Naive B cell (primary cell): ENCODE data around the gene DLX5. TPM values are rescaled to one million over a fixed set of nuclear protein-coding genes. Genes with fewer than 3 reads are reported as not detected.

ENCODE experiments used
- ATAC-seq, 2 donors: fragments of 150-1000 bp; cut with Tn5 transposase; 2 replicates each; pipeline ENCODE4 v1.10.0; 2021; ENCODE audit warnings: low read depth in 2 of 2, mild to moderate bottlenecking in 2 of 2, moderate library complexity in 2 of 2
- DNase-seq: peaks from one replicate; pipeline ENCODE4 v3.0.0; 2022
- H3K27ac Mint-ChIP-seq, 6 donors: one replicate each; pipeline ENCODE4 v1.8.0; 2020 to 2022; ENCODE audit warnings: mild to moderate bottlenecking in 6 of 6, mixed read lengths in 6 of 6, moderate library complexity in 5 of 6, inconsistent platforms in 2 of 6
- H3K27me3 Mint-ChIP-seq, 3 donors: one replicate each; pipeline ENCODE4 v1.8.0; 2021 to 2022; ENCODE audit warnings: mixed read lengths in 3 of 3, mild to moderate bottlenecking in 1 of 3
- H3K36me3 Mint-ChIP-seq, 2 donors: one replicate each; pipeline ENCODE4 v1.8.0; 2020 to 2022; ENCODE audit warnings: mixed read lengths in 2 of 2, inconsistent platforms in 1 of 2, mild to moderate bottlenecking in 1 of 2
- H3K4me1 Mint-ChIP-seq, 3 donors: one replicate each; pipeline ENCODE4 v1.8.0; 2020 to 2022; ENCODE audit warnings: mixed read lengths in 3 of 3, inconsistent platforms in 1 of 3, mild to moderate bottlenecking in 1 of 3, moderate library complexity in 1 of 3
- H3K4me3 Mint-ChIP-seq, 8 donors: one replicate each; pipeline ENCODE4 v1.8.0; 2020 to 2022; ENCODE audit warnings: mild to moderate bottlenecking in 8 of 8, mixed read lengths in 8 of 8, moderate library complexity in 8 of 8, inconsistent platforms in 2 of 8
- H3K9me3 Mint-ChIP-seq, 7 donors: one replicate each; pipeline ENCODE4 v1.8.0; 2020 to 2022; ENCODE audit warnings: mixed read lengths in 7 of 7, mild to moderate bottlenecking in 5 of 7, inconsistent platforms in 2 of 7, moderate library complexity in 1 of 7
- polyA plus RNA-seq, 6 donors: library from polyadenylated mRNA; unstranded; fragments of 300-500 nt; fragmentation: Illumina TruSeq; gene quantifications; one replicate each; pipeline ENCODE4 v1.2.3, GENCODE V29; 2021; ENCODE audit warnings: low read depth in 6 of 6

Gene DLX5
- polyA plus RNA-seq, 6 donors from 2014 or later: not detected

DNA sequence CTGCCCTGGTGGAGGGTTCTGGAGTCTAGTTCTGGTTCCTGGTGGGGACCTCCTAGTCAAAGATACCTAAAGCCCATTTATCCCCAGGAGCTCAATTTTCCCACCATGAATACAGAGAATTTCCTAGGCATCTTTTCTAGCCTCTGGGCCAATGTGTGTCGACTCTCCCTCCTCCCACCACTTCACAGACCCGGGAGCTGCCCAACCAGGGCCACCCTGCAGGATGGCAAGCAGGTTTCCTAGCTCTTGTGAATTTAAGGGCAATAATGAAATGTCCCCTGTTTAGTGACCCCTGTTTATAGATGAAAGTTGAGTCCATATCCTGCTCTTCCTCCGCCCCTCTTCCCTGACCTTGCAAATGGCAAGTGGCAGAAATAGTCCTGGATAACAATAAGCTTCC, 9.4 kb downstream of the DLX5 start:
- peaks cover 88 to 98% (median 97%) of the 10 kb centered on the region in 3 donors for H3K27me3 Mint-ChIP-seq
- H3K4me3 Mint-ChIP-seq: no peak overlapping the region
- H3K36me3 Mint-ChIP-seq: peaks cover 5 to 18% of the 10 kb centered on the region in 2 donors

DNA sequence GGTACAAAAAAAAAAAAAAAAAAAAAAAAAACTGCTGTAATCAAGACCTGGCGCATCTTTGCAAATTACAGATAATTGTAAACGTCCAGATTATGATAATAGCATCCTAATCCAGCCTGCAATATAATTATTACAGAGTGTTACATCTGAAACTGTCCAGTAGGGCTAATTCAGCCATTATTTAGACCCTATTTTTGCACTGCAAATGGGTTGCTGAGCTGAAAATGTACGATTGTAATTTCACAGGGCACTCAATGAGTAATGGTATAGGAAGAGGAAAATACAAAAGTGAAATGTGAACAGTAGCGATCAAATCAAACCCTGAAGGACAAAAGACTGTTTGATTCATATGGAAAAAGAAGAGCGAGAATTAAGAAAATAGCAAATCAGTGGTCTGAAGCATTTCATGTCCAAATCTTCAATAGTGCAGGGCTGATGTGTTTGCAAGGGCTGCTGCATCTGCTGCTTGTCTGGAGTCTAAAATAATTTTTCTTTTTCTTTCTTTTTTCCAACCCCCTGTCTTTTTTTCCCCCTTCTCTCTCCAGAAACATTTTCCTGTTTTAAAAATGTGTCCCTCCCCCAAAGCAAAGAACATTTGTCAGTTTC, 10.4 kb downstream of the DLX5 start:
- Mint-ChIP-seq H3K4me3 (no peak overlapping the region), H3K4me1 (peaks cover 4 to 11% (median 11%) of the 10 kb centered on the region in 3 donors), H3K9me3 (peaks cover 0 to 16% (median 5%) of the 10 kb centered on the region in 7 donors), H3K27ac (no peak overlapping the region), H3K36me3 (peaks cover 5 to 18% of the 10 kb centered on the region in 2 donors), H3K27me3 (peaks cover 88 to 98% (median 97%) of the 10 kb centered on the region in 3 donors)
- DNase-seq: no peak
- ATAC-seq: no peak

More for the DNA sequence above, 9.4 kb downstream of the DLX5 start:
- no peak for DNase-seq
- ATAC-seq: no peak
- Mint-ChIP-seq H3K4me1 (peaks cover 4 to 11% (median 11%) of the 10 kb centered on the region in 3 donors), H3K9me3 (peaks cover 0 to 16% (median 5%) of the 10 kb centered on the region in 7 donors), H3K27ac (no peak overlapping the region)

DNA sequence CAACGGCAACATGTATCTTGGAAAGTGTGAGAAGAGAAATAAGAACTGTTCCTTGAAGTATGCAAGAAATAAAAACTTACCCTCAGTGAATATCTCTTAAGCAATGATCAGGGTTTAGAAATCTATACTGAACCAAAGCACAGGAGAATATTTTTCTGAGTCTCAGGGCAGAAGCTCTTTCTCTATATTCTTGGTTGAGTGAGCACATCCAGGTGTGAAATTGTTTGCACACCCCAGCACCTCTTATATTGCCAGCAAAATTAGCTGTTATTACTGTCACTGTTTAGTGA, 10.8 kb downstream of the DLX5 start:
- Mint-ChIP-seq H3K4me1 (peaks cover 4 to 11% (median 11%) of the 10 kb centered on the region in 3 donors), H3K9me3 (peaks cover 0 to 16% (median 5%) of the 10 kb centered on the region in 7 donors), H3K27me3 (peaks cover 88 to 96% (median 96%) of the 10 kb centered on the region in 3 donors), H3K36me3 (peaks cover 5 to 18% of the 10 kb centered on the region in 2 donors), H3K4me3 (no peak overlapping the region), H3K27ac (no peak overlapping the region)
- no peak for ATAC-seq
- no peak for DNase-seq

DNA sequence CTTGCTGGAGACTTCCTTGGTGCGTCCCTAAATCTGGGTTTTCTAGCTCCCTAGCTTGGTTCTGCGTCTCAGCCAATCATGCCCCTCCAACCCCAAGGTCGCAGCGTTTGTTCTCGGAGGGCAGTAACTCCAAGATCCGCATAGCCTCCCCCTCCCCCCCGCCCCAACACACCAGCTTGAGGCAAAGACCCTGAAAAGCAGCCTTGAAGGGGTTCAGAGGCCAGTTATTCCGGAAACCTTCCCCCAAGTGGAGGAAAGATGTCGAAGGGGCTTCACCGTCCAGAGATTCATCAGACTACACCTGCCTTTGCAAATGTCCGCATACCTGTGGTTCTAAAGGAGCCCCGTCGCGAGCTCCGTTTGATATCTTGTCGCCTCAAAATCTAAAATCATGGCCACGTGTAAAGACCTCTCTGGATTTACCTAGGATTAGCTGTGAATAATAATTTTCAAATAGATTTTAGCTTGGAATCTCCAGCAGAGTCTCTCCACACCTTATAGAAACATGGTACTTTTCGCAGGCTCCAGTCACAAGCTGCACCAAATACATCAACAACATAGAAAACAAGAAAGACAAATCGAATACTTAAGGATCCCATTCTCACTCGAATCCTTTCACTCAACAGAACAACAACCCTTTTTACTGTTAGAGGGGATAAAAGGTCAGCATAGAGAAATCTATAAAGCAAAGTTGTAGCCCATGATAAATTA, 11.3 kb downstream of the DLX5 start:
- ATAC-seq: no peak
- peaks cover 90 to 97% (median 96%) of the 10 kb centered on the region in 3 donors for H3K27me3 Mint-ChIP-seq

DNA sequence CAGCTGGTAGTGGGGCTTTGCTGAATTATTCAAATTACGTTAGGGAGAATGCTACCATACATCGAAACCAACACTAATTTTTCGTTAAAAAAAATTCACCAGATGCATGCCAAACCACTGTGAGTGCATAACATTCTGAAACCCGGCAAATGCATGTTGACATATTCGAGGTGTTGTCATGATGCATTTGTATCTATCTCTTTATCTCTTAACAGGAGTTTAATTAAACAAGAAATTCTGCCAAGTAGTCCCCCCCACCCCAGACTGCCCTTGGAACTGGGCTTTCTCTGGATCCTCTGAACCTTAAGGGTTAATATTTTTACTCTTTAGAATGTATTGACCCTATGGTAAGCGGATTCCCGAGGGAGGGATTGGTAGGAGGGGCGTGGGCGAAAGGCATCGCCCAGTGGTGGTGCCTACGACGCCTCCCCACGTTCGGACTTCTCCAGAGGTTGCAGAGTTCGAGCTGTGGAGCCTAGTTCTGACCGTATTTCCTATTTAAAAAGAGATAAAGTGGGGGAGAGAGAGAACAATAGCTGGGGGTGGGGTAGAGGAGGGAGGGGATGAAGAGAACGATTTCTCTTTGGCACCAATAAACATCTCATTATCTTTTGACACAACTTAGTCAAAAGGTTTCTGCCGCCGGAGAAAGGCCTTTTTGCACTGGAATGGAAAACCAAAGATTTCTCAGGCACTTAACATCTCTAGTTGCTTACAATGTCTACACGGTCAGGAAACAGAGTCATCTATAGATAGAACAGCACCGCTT, 12.1 kb downstream of the DLX5 start:
- Mint-ChIP-seq H3K27ac (peak overlapping the region in 1 of 6 donors; percentile 83), H3K4me1 (peaks cover 3 to 6% (median 4%) of the 10 kb centered on the region in 3 donors), H3K9me3 (peaks cover 0 to 21% (median 3%) of the 10 kb centered on the region in 7 donors), H3K27me3 (peaks cover 92 to 98% (median 96%) of the 10 kb centered on the region in 3 donors), H3K36me3 (peaks cover 3 to 14% of the 10 kb centered on the region in 2 donors), H3K4me3 (no peak overlapping the region)
- ATAC-seq (no peak), DNase-seq (no peak)

More for the DNA sequence above, 11.3 kb downstream of the DLX5 start:
- Mint-ChIP-seq H3K4me1 (peaks cover 4 to 10% (median 9%) of the 10 kb centered on the region in 3 donors), H3K27ac (no peak overlapping the region), H3K9me3 (peaks cover 0 to 16% (median 5%) of the 10 kb centered on the region in 7 donors), H3K36me3 (peaks cover 5 to 18% of the 10 kb centered on the region in 2 donors), H3K4me3 (no peak overlapping the region)
- DNase-seq: no peak

DNA sequence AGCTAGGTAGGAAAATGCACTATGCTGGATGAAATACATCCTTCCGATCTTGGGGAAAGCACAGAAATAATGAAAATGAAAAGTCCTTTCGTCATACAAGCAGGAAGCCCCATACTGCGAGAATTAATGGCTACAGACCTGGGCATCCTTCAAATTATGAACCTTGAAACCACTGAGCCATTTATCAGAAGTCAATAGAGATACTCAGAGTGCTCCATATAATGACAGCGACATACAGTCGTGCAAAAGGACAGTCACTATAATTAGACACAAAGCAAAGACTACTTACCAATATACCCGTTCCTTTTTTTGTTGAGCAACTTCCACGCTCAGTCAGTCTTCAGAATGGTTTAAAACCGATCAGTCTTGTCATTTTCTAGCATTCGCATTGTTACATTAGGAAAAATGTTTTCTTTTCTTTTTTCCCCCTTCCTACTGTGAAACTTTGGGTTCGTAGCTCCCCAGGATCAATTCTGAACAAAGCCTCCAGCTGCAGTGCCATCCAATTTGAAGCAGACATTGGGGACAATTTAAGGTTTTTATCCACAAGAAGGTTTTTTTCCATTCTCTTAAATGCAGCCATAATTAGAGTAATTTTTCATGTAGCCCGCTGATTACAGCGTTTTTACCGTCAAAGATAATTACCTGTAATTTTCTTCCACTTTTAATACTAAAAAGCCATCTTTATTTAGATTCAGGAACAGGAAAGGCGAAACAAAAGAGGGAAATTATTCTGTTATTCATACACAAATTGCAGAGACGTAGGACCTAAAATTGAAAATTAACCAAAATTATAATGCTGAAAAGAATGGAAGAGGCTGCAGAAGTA, 12.9 kb downstream of the DLX5 start:
- Mint-ChIP-seq H3K27me3 (peaks cover 92 to 98% (median 96%) of the 10 kb centered on the region in 3 donors), H3K4me3 (no peak overlapping the region), H3K27ac (peak overlapping the region in 1 of 6 donors; percentile 13), H3K36me3 (peaks cover 0 to 6% of the 10 kb centered on the region in 2 donors), H3K9me3 (peaks cover 0 to 25% (median 5%) of the 10 kb centered on the region in 7 donors), H3K4me1 (peaks cover 2 to 10% (median 5%) of the 10 kb centered on the region in 3 donors)
- ATAC-seq (no peak), DNase-seq (no peak)

DNA sequence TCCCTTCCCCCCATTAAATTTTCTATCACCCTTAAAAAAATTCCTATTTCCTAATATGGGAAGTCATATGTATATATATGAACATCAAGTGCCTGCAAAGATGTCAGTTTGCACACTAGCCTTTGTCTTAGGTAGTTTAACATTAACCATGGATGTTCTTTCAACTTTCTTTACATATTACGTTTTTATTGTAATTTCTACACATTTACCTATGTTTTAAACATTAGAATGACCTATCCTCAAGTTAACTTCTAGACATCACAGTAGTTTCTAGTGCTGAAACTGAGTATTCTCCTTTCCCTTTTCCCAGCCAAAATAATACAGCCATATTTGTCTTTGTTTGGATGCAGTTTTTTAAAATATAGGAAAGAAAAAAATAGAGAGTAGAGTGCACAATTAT, 13.5 kb downstream of the DLX5 start:
- peaks cover 89 to 98% (median 96%) of the 10 kb centered on the region in 3 donors for H3K27me3 Mint-ChIP-seq
- peaks cover 0 to 25% (median 5%) of the 10 kb centered on the region in 7 donors for H3K9me3 Mint-ChIP-seq
- H3K36me3 Mint-ChIP-seq: no peaks in the 10 kb centered on the region
- DNase-seq (no peak), ATAC-seq (no peak)
- no peak overlapping the region for H3K4me3 Mint-ChIP-seq
- no peak overlapping the region for H3K27ac Mint-ChIP-seq
- peaks cover 4 to 11% (median 7%) of the 10 kb centered on the region in 3 donors for H3K4me1 Mint-ChIP-seq

DNA sequence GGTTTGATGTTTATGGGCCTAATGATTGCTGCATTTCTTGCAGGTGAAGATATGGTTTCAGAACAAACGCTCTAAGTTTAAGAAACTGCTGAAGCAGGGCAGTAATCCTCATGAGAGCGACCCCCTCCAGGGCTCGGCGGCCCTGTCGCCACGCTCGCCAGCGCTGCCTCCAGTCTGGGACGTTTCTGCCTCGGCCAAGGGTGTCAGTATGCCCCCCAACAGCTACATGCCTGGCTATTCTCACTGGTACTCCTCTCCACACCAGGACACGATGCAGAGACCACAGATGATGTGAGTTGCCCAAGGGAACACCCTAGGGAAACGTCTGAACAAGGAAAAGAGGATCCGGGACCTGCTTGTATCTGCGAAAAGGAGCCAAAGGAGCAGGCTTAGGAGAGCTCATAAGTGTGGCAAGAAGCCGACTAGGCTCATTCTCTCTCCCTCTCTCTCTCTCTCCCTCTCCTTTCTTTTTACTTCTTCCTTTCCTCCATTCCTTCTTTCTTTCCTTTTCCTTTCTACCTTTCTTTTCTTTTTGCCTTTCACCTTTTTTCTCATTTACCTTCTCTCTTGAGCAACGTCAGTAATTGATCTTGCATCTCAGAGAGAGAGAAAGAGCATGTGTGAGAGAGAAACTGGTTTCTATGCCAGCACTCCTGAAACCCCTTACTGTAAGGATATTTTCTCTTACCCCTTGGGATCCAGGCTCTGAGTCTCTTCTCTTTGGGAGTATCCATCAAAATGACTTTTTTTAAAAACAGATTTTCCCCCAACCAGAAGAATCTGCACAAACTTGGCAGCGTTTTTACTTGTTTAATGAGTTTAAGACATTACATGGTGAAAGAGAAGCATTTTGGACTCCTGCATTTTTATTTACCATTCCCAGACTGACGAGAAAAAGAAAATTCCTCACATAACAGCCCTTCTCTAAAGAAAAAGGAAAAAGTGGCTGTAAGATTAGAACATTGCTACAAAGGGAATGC, 14.6 kb downstream of the DLX5 start:
- Mint-ChIP-seq H3K4me3 (no peak overlapping the region), H3K27me3 (peaks cover 79 to 92% (median 90%) of the 10 kb centered on the region in 3 donors), H3K9me3 (peaks cover 0 to 25% (median 5%) of the 10 kb centered on the region in 7 donors), H3K36me3 (no peaks in the 10 kb centered on the region), H3K4me1 (peaks cover 5 to 15% (median 12%) of the 10 kb centered on the region in 3 donors), H3K27ac (no peak overlapping the region)
- DNase-seq (no peak), ATAC-seq (no peak)

DNA sequence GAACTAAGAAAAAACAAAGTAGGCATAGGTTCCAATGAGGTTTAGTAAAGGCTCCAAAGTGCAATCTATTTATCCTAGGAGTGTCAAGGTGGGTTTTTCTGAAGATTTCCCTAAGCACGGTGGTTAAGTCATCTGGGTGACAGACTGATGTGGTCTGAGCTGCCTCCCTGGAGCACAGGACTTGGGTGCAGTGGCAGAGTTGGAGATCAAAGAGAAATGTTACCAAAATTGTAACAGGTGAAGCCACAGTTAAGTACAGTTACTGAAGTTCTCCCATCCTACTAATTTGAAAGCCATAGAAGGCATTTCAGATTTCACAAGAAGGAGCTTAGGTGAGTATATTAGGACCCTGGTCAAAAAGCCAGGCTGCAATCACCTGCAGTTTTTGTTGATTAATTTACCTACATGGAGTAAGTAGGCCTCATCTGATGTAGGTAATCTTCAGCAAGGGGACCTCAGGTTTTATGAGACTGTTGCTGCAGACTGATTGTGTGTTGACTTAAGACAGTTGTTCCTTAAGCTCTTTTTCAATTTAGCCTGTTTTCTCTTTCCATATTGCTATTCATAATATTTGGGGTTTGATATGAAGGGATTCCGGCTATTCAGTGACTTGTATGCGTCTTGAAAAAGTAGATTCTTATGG, 16.2 kb downstream of the DLX5 start:
- peak overlapping the region in 1 of 8 donors; percentile 21 for H3K4me3 Mint-ChIP-seq
- H3K4me1 Mint-ChIP-seq: peaks cover 8 to 23% (median 16%) of the 10 kb centered on the region in 3 donors
- H3K27me3 Mint-ChIP-seq: peaks cover 76 to 84% (median 83%) of the 10 kb centered on the region in 3 donors
- DNase-seq (no peak), ATAC-seq (no peak)
- peaks cover 0 to 33% (median 9%) of the 10 kb centered on the region in 7 donors for H3K9me3 Mint-ChIP-seq
- peaks cover 0 to 2% of the 10 kb centered on the region in 2 donors for H3K36me3 Mint-ChIP-seq
- no peak overlapping the region for H3K27ac Mint-ChIP-seq

DNA sequence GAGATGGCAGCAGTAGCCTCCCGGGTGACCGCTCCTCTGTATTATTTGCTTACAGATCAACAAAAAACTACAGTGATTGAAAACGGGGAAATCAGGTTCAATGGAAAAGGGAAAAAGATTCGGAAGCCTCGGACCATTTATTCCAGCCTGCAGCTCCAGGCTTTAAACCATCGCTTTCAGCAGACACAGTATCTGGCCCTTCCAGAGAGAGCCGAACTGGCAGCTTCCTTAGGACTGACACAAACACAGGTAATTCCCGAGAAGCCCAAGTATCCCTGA, 17.1 kb downstream of the DLX5 start:
- Mint-ChIP-seq H3K27me3 (peaks cover 75 to 84% (median 83%) of the 10 kb centered on the region in 3 donors), H3K4me3 (peak overlapping the region in 3 of 8 donors; percentile 21 to 77 (median 44)), H3K36me3 (peaks cover 0 to 6% of the 10 kb centered on the region in 2 donors), H3K4me1 (peaks cover 8 to 27% (median 16%) of the 10 kb centered on the region in 3 donors), H3K27ac (no peak overlapping the region), H3K9me3 (peaks cover 0 to 34% (median 9%) of the 10 kb centered on the region in 7 donors)
- ATAC-seq (no peak), DNase-seq (no peak)

DNA sequence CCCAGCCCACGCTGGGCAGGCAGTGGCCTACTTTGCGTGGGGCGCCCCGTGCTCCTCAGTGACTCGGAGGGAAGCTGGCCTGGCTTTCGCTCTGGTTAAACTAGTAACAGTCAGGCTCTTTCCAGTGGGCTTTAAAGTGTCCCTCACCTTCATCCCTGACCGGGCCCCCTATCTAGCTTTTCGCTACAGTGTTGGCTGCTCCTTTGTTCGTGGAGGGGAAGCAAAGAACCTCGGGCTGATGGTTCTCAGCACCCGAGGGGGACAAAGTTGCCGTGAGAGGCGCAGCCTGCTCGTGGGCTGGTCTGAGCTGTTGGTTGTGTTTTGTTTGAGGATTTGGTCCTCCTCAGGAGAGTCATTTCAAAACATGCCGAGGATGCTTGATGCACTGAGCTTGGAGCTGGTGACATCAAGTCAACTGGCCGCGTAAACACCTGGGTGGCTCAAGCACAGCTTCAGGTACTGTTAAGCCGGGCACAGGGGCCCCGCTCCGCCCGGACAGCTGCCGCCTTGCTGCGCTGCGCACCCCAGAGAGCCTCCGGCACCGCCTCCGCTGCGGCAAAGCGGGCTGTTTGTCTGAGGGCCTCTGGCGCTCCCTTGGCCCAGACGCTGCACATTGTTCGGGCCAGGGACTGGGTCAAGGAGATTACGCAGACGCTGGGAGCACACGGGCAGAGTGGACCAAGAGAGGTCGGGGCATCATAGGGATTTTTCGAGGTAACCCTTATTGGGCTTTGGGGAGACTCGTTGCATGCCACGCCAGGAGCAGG, 17.6 kb downstream of the DLX5 start:
- Mint-ChIP-seq H3K36me3 (peaks cover 0 to 6% of the 10 kb centered on the region in 2 donors), H3K4me3 (peak overlapping the region; percentile 21 to 89 (median 79)), H3K27me3 (peaks cover 71 to 84% (median 83%) of the 10 kb centered on the region in 3 donors), H3K4me1 (peaks cover 8 to 27% (median 16%) of the 10 kb centered on the region in 3 donors), H3K27ac (peak overlapping the region in 1 of 6 donors; percentile 11), H3K9me3 (peaks cover 0 to 38% (median 7%) of the 10 kb centered on the region in 7 donors)
- ATAC-seq (no peak), DNase-seq (no peak)
